ENCODE results near the gene DSG2. TPM values are rescaled to one million over a fixed set of nuclear protein-coding genes. Genes with fewer than 3 reads are reported as not detected.

The DSG2 gene
- total RNA-seq, 1 donor from 2014 or later, result 8.2 TPM

DNA sequence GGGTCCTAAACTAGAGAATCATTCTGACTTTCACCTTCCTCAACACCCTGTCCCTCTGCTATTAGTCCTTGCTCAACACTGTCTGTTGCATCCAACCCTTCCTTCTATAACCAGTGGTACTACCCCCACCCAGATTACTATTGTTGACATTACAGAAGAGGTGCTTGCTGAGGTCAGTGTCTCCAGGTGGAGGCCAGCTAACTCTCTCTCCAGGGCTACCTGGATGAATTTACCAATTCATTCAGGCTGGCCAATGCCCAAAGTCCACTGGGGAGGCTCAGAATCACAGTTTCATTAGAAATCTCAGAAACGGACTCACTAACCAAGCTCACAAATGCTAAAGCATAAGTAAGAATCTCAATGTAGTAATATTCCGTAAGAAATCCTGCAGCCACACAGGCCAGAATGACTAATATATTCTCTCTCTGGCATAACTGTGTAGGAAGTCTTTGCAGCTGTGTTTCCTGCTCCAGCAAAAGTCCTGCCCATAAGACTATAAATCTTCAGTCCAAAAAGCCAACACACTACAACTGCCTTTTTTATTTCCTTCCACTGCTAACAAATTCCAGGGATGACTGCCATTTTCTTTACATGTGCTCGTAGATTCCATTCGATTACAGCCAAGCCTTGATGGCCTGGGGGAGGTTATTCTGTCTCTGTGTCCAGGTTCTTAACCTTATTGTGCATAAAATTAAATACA is 83.7 kb downstream of the DSG2 start:
- Mint-ChIP-seq H3K27ac (ENCODE audit: unreplicated experiment) (no peak overlapping the region), H3K4me3 (ENCODE audit: unreplicated experiment) (no peak overlapping the region), H3K4me1 (ENCODE audit: low read depth, unreplicated experiment) (no peaks in the 10 kb centered on the region), H3K27me3 (ENCODE audit: unreplicated experiment) (no peaks in the 10 kb centered on the region), H3K36me3 (ENCODE audit: unreplicated experiment) (no peaks in the 10 kb centered on the region), H3K9me3 (ENCODE audit: unreplicated experiment) (no peaks in the 10 kb centered on the region)
- DNase-seq, result no peak
- TF ChIP-seq CTCF (IDR thresholded peaks at IDR 0.05; ENCODE audit: partially characterized antibody, unreplicated experiment), result no peak

GRCh38 chr18:31583185-31583854 is 85.3 kb downstream of the DSG2 start:
- DNase-seq, result no peak
- no peaks in the 10 kb centered on the region for H3K9me3 Mint-ChIP-seq (ENCODE audit: unreplicated experiment)
- no peaks in the 10 kb centered on the region for H3K4me1 Mint-ChIP-seq (ENCODE audit: low read depth, unreplicated experiment)
- H3K4me3 Mint-ChIP-seq (ENCODE audit: unreplicated experiment), result no peak overlapping the region
- H3K27ac Mint-ChIP-seq (ENCODE audit: unreplicated experiment), result no peak overlapping the region
- no peaks in the 10 kb centered on the region for H3K36me3 Mint-ChIP-seq (ENCODE audit: unreplicated experiment)
- no peak for TF ChIP-seq CTCF (IDR thresholded peaks at IDR 0.05; ENCODE audit: partially characterized antibody, unreplicated experiment)
- no peaks in the 10 kb centered on the region for H3K27me3 Mint-ChIP-seq (ENCODE audit: unreplicated experiment)

- no peaks in the 10 kb centered on the region for H3K36me3 Mint-ChIP-seq (ENCODE audit: unreplicated experiment)
- TF ChIP-seq CTCF (IDR thresholded peaks at IDR 0.05; ENCODE audit: partially characterized antibody, unreplicated experiment), result no peak
- H3K9me3 Mint-ChIP-seq (ENCODE audit: unreplicated experiment), result no peaks in the 10 kb centered on the region
- H3K4me1 Mint-ChIP-seq (ENCODE audit: low read depth, unreplicated experiment), result no peaks in the 10 kb centered on the region
- no peak for DNase-seq
- no peak overlapping the region for H3K27ac Mint-ChIP-seq (ENCODE audit: unreplicated experiment)
- H3K4me3 Mint-ChIP-seq (ENCODE audit: unreplicated experiment), result no peak overlapping the region
- peaks cover 3% of the 10 kb centered on the region for H3K27me3 Mint-ChIP-seq (ENCODE audit: unreplicated experiment)
Measured at GRCh38 chr18:31585991-31586390, 88.0 kb downstream of the DSG2 start.

GRCh38 chr18:31586616-31587015 is 88.6 kb downstream of the DSG2 start:
- Mint-ChIP-seq H3K9me3 (ENCODE audit: unreplicated experiment) (no peaks in the 10 kb centered on the region), H3K27me3 (ENCODE audit: unreplicated experiment) (peaks cover 3% of the 10 kb centered on the region), H3K27ac (ENCODE audit: unreplicated experiment) (no peak overlapping the region)

More at GRCh38 chr18:31586616-31587015, 88.6 kb downstream of the DSG2 start:
- no peak for DNase-seq
- TF ChIP-seq CTCF (IDR thresholded peaks at IDR 0.05; ENCODE audit: partially characterized antibody, unreplicated experiment), result no peak
- no peak overlapping the region for H3K4me3 Mint-ChIP-seq (ENCODE audit: unreplicated experiment)
- H3K36me3 Mint-ChIP-seq (ENCODE audit: unreplicated experiment), result no peaks in the 10 kb centered on the region
- no peaks in the 10 kb centered on the region for H3K4me1 Mint-ChIP-seq (ENCODE audit: low read depth, unreplicated experiment)
